ENCODE measurements around the gene DUSP22.

DNA sequence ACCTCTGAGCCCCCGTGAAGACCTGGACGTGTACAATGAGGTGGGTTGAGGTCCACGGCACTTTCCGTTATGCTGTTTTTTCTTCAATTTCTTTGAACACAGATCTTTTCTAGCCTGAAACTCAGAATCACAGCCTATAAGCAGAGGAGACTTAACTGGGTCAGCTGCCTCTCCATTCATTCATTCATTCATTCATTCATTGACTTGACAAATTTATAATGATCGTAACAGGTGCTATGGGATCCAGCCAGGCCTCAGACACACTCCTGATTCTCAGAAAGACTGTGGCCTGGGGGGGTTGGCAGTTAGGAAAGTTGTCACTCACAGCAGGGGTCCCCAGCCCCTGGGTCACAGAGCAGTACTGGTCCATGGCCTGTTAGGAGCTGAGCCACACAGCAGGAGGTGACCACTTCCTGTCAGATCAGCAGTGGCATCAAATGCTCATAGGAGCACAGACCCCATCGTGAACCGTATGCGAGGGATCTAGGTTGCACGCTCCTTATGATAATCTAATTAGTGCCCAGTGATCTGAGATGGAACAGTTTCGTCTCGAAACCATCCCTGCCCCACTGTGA lies 60.7 kb downstream of the DUSP22 start:
- TF ChIP-seq POLR2A (IDR thresholded peaks at IDR 0.05; ENCODE audit: low read length) (no peak), NFE2L2 (conservative IDR thresholded peaks at IDR 0.05; ENCODE audit: low read length) (no peak), EP300 (IDR thresholded peaks at IDR 0.05) (no peak), GATA3 (IDR thresholded peaks at IDR 0.05; ENCODE audit: borderline replicate concordance) (no peak), CHD2 (IDR thresholded peaks at IDR 0.05; ENCODE audit: low read length, partially characterized antibody) (no peak), ZFP36 (IDR thresholded peaks at IDR 0.05; ENCODE audit: borderline replicate concordance, partially characterized antibody) (no peak), ZSCAN20 (CRISPR knock-in tag; IDR thresholded peaks at IDR 0.05) (no peak), MYC (IDR thresholded peaks at IDR 0.05; ENCODE audit: borderline replicate concordance, low read length) (no peak)
- TF ChIP-seq, protein P1, sequence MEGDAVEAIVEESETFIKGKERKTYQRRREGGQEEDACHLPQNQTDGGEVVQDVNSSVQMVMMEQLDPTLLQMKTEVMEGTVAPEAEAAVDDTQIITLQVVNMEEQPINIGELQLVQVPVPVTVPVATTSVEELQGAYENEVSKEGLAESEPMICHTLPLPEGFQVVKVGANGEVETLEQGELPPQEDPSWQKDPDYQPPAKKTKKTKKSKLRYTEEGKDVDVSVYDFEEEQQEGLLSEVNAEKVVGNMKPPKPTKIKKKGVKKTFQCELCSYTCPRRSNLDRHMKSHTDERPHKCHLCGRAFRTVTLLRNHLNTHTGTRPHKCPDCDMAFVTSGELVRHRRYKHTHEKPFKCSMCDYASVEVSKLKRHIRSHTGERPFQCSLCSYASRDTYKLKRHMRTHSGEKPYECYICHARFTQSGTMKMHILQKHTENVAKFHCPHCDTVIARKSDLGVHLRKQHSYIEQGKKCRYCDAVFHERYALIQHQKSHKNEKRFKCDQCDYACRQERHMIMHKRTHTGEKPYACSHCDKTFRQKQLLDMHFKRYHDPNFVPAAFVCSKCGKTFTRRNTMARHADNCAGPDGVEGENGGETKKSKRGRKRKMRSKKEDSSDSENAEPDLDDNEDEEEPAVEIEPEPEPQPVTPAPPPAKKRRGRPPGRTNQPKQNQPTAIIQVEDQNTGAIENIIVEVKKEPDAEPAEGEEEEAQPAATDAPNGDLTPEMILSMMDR (IDR thresholded peaks at IDR 0.05) = no peak
- TF ChIP-seq, protein P2, sequence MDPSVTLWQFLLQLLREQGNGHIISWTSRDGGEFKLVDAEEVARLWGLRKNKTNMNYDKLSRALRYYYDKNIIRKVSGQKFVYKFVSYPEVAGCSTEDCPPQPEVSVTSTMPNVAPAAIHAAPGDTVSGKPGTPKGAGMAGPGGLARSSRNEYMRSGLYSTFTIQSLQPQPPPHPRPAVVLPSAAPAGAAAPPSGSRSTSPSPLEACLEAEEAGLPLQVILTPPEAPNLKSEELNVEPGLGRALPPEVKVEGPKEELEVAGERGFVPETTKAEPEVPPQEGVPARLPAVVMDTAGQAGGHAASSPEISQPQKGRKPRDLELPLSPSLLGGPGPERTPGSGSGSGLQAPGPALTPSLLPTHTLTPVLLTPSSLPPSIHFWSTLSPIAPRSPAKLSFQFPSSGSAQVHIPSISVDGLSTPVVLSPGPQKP (IDR thresholded peaks at IDR 0.05; ENCODE audit: low read depth, low read length) = no peak
- TF ChIP-seq, protein P3, sequence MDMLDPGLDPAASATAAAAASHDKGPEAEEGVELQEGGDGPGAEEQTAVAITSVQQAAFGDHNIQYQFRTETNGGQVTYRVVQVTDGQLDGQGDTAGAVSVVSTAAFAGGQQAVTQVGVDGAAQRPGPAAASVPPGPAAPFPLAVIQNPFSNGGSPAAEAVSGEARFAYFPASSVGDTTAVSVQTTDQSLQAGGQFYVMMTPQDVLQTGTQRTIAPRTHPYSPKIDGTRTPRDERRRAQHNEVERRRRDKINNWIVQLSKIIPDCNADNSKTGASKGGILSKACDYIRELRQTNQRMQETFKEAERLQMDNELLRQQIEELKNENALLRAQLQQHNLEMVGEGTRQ (IDR thresholded peaks at IDR 0.05) = no peak
- TF ChIP-seq, protein P4, sequence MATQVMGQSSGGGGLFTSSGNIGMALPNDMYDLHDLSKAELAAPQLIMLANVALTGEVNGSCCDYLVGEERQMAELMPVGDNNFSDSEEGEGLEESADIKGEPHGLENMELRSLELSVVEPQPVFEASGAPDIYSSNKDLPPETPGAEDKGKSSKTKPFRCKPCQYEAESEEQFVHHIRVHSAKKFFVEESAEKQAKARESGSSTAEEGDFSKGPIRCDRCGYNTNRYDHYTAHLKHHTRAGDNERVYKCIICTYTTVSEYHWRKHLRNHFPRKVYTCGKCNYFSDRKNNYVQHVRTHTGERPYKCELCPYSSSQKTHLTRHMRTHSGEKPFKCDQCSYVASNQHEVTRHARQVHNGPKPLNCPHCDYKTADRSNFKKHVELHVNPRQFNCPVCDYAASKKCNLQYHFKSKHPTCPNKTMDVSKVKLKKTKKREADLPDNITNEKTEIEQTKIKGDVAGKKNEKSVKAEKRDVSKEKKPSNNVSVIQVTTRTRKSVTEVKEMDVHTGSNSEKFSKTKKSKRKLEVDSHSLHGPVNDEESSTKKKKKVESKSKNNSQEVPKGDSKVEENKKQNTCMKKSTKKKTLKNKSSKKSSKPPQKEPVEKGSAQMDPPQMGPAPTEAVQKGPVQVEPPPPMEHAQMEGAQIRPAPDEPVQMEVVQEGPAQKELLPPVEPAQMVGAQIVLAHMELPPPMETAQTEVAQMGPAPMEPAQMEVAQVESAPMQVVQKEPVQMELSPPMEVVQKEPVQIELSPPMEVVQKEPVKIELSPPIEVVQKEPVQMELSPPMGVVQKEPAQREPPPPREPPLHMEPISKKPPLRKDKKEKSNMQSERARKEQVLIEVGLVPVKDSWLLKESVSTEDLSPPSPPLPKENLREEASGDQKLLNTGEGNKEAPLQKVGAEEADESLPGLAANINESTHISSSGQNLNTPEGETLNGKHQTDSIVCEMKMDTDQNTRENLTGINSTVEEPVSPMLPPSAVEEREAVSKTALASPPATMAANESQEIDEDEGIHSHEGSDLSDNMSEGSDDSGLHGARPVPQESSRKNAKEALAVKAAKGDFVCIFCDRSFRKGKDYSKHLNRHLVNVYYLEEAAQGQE (IDR thresholded peaks at IDR 0.05) = no peak
- TF ChIP-seq, protein P5, sequence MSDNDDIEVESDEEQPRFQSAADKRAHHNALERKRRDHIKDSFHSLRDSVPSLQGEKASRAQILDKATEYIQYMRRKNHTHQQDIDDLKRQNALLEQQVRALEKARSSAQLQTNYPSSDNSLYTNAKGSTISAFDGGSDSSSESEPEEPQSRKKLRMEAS (IDR thresholded peaks at IDR 0.05) = no peak
